ENCODE results near the gene AP3B1. TPM values are rescaled to one million over a fixed set of nuclear protein-coding genes. Genes with fewer than 3 reads are reported as not detected.

The AP3B1 gene
- total RNA-seq, 1 donor from 2014 or later = 23.2 TPM

- no peak for DNase-seq (ENCODE audit: low spot score)
- intact Hi-C loops (cut with DNase I) = no loop called here
Measured at GRCh38 chr5:77960305-77960704, 334.2 kb downstream of the AP3B1 start.

DNA sequence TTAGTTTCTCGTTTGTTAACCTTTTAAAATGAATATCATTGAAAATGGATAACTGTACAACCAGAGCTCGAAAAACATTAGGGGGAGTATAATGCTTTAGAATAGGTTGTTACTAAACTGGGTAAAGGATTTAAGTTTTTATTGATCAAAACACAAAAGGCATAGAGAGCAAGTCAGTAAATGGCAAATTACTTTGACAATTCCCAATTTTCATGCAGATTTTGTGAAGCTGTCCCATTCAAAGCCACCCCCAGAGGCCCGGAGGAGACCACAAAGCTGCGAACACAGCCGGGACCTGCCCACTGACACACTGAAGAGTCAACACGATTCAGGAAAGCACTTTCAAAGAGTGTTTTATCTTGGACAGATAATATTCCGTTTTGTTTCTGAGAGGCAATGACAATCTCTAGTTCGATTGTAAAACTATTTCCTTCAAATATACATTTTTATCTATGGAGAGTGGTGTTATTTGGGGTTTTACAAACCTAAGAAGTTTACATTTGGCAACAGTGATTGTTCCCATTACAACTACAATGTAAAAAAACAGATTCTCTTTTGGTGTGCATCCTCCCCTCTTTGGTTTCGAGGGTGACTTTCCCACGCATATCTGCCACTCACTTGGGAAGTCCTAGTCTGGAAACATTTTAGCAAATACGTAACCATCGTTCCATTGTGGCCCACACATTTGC, 335.7 kb downstream of the AP3B1 start:
- intact Hi-C loops (cut with DNase I) = no loop called here
- DNase-seq (ENCODE audit: low spot score) = no peak

GRCh38 chr5:77957931-77958521, 336.5 kb downstream of the AP3B1 start:
- intact Hi-C loops (cut with DNase I) = no loop called here
- DNase-seq (ENCODE audit: low spot score) = no peak

DNA sequence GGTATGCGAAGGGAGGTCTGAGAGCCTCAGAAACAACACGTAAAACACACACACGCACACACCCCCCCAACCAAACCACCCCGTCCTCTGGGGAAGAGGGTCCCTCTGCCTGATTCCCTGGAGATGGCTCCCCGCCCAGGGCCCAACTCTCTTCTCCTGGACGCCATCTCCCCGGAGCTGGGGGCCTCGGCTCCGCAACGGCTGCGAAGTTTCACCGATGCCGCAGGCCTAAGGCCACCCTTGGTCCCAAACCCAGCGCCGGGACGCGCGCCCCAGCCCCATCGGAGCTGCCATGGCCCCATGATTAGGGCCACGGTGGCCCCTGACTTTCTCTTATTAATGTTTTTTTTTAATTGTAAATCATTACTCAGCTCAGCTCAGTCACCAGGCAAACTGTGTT, 337.0 kb downstream of the AP3B1 start:
- intact Hi-C loops (cut with DNase I) = no loop called here
- no peak for DNase-seq (ENCODE audit: low spot score)

DNA sequence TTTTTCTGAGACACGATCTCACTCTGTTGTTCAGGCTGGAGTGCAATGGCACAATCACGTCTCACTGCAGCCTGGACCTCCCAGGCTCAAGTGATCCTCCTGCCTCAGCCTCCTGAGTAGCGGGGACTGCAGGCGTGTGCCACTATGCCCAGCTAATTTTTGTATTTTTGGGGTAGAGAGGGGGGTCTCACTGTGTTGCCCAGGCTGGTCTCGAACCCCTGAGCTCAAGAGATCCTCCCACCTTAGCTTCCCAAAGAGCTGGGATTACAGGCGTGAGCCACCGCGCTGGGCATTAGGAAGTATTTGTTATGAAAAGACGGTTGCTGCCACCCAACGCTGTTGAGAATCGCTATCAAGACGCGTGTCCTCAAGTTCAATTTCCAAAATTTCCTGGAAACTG, 337.4 kb downstream of the AP3B1 start:
- intact Hi-C loops (cut with DNase I) = no loop called here

GRCh38 chr5:77955577-77955976, 338.9 kb downstream of the AP3B1 start:
- DNase-seq (ENCODE audit: low spot score) = no peak
- intact Hi-C loops (cut with DNase I) = no loop called here

More for the DNA sequence above, 337.4 kb downstream of the AP3B1 start:
- no peak for DNase-seq (ENCODE audit: low spot score)

DNA sequence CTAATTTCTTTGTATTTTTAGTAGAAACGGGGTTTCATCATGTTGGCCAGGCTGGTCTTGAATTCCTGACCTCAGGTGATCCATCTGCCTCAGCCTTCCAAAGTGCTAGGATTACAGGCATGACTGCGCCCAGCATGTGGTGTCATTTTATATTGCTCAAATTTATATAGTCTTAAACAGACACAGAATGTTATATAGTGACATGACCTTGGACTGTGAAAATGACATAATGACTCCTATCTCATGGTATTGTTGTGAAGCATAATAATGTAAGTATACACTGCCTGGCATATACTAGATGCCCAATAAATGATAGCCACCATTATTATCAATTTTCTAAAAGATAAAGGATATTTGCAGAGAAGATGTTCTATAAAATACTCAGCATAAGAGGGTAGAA, 341.1 kb downstream of the AP3B1 start:
- DNase-seq (ENCODE audit: low spot score) = no peak
- intact Hi-C loops (cut with DNase I) = no loop called here

GRCh38 chr5:77952636-77953212, 341.8 kb downstream of the AP3B1 start:
- intact Hi-C loops (cut with DNase I) = no loop called here

More at GRCh38 chr5:77952636-77953212, 341.8 kb downstream of the AP3B1 start:
- DNase-seq (ENCODE audit: low spot score) = no peak

Other genes with a start within 250 kb of the AP3B1 start
- gene SCAMP1, start 65.9 kb upstream of the AP3B1 start, total RNA-seq = 29.1 TPM